A673 (cell line): ENCODE data around the gene AKAP6.

Source experiments
- CTCF ChIP-seq: fragments of 300-800, 200-600 bp; sonication (generic); conservative IDR thresholded peaks from 2 replicates; pipeline ENCODE4 v1.5.1; 2017; ENCODE audit warnings: low read depth, mild to moderate bottlenecking, antibody characterized with exemption, low read length, moderate library complexity, mixed read lengths
- EZH2 ChIP-seq: fragments of 200-600 bp; sonication (generic); IDR thresholded peaks from 2 replicates; pipeline ENCODE4 v1.6.1; 2017; ENCODE audit warnings: borderline replicate concordance, low read depth, mild to moderate bottlenecking, mixed read lengths, antibody characterized with exemption, low read length; ENCODE audit not compliant: poor library complexity, severe bottlenecking

- TF ChIP-seq CTCF (no peak), EZH2 (no peak)
These were observed 180.6 kb downstream of the AKAP6 start for GRCh38 chr14:32509632-32510187.
